K562 (cell line): ENCODE measurements around the gene PIGL. TPM values are rescaled to one million over a fixed set of nuclear protein-coding genes. Genes with fewer than 3 reads are reported as not detected.

Experiments
- ATAC-seq: fragments of 200-7000 bp; cut with Tn5 transposase; 3 replicates; pipeline ENCODE4 v1.9.1; 2020; ENCODE audit warnings: moderate library complexity
- BruUV-seq: library from RNA; stranded (reverse); fragments of 400-500 nt; replicated peaks from 2 replicates; lab custom pipeline; 2021; lab: Mats Ljungman, UMichigan
- CTCF ChIA-PET: fragments of 300-600 bp; formaldehyde crosslinking; extraction: SDS; loops from one replicate; lab custom pipeline; 2021; ENCODE audit warnings: low intra/inter-chr PET ratio; lab: Yijun Ruan, JAX
- POLR2A ChIA-PET: fragments of 300-600, 350-650 bp; sonication (Branson Sonifier 250); formaldehyde crosslinking; extraction: SDS; loops from one replicate; lab custom pipeline; 2021; ENCODE audit warnings: antibody characterized with exemption, inconsistent platforms; lab: Yijun Ruan, JAX
- DNase-seq, 4 experiments: peaks; one replicate each; pipeline versions ENCODE4 v3.0.0 to v3.0.0-alpha.2; 2011 to 2018; ENCODE audit warnings: low spot score in 3 of 4, mixed read lengths in 3 of 4; ENCODE audit errors: extremely low read depth in 1 of 4
- FAIRE-seq: peaks from 2 replicates; lab custom pipeline; 2011; peaks lifted over from hg19 to GRCh38; lab: Jason Lieb, UNC
- H2AFZ ChIP-seq: 2 replicates; pipeline ENCODE4 v1.6.0; 2011; ENCODE audit warnings: low read depth, low read length, control low read depth, inconsistent platforms
- H3K27ac ChIP-seq: fragments of 200-600 bp; 3 replicates; pipeline ENCODE4 v1.8.0; 2011; ENCODE audit warnings: low read depth, mild to moderate bottlenecking, control low read depth, inconsistent platforms, low read length, moderate library complexity, mixed read lengths; ENCODE audit errors: extremely low read depth
- H3K27me3 ChIP-seq, 2 experiments: fragments of 300-600 bp in 1 of 2; 2 replicates in 1 of 2; 3 replicates in 1 of 2; pipeline versions ENCODE4 v1.6.0 to v1.8.0; 2011; ENCODE audit warnings: inconsistent platforms in 2 of 2, low read length in 2 of 2, mild to moderate bottlenecking in 1 of 2, mixed read lengths in 1 of 2, moderate library complexity in 1 of 2; ENCODE audit not compliant: control insufficient read depth in 2 of 2, insufficient read depth in 2 of 2
- H3K36me3 ChIP-seq: fragments of 300-600 bp; 3 replicates; pipeline ENCODE4 v1.8.0; 2011; ENCODE audit warnings: mild to moderate bottlenecking, low read length, inconsistent platforms; ENCODE audit not compliant: control insufficient read depth, insufficient read depth
- H3K4me1 ChIP-seq, 2 experiments: fragments of 200-600 bp in 1 of 2; replicated peaks in 1 of 2; 2 replicates in 1 of 2; 3 replicates in 1 of 2; pipeline versions ENCODE4 v1.5.1 to v1.8.0; 2011; ENCODE audit warnings: inconsistent platforms in 2 of 2, low read length in 2 of 2, mild to moderate bottlenecking in 1 of 2, mixed read lengths in 1 of 2, moderate library complexity in 1 of 2; ENCODE audit not compliant: control insufficient read depth in 2 of 2, insufficient read depth in 2 of 2
- H3K4me2 ChIP-seq: 2 replicates; pipeline ENCODE4 v1.6.1; 2011; ENCODE audit warnings: low read length, control low read depth, inconsistent platforms, mixed read lengths; ENCODE audit not compliant: insufficient read depth
- H3K4me3 ChIP-seq: fragments of 200-600 bp; sonication (generic), shearing (Covaris generic); 2 replicates; pipeline ENCODE4 v1.5.1; 2016; ENCODE audit warnings: control low read depth, inconsistent platforms
- H3K79me2 ChIP-seq: fragments of 200-600 bp; 3 replicates; pipeline ENCODE4 v1.8.0; 2011; ENCODE audit warnings: low read length, inconsistent platforms; ENCODE audit not compliant: control insufficient read depth, insufficient read depth
- H3K9ac ChIP-seq, 2 experiments: 2 replicates each; pipeline versions ENCODE4 v1.6.0 to v1.6.1; 2011; ENCODE audit warnings: low read depth in 2 of 2, low read length in 2 of 2, control low read depth in 1 of 2, inconsistent platforms in 1 of 2, mild to moderate bottlenecking in 1 of 2, mixed read lengths in 1 of 2; ENCODE audit not compliant: insufficient read depth in 1 of 2
- H3K9me1 ChIP-seq: one replicate; pipeline ENCODE4 v1.6.0; 2011; ENCODE audit warnings: inconsistent platforms, mild to moderate bottlenecking, low read length, moderate library complexity; ENCODE audit not compliant: control insufficient read depth, insufficient read depth
- H3K9me3 ChIP-seq: replicated peaks from 2 replicates; pipeline ENCODE4 v1.5.1; 2011; ENCODE audit warnings: low read depth, low read length, inconsistent platforms; ENCODE audit not compliant: control insufficient read depth, insufficient read depth
- H4K20me1 ChIP-seq: replicated peaks from 2 replicates; pipeline ENCODE4 v1.6.1; 2011; ENCODE audit warnings: low read length, inconsistent platforms, mixed read lengths; ENCODE audit not compliant: control insufficient read depth, insufficient read depth
- CAMTA2 ChIP-seq: fragments of 250-450 bp; sonication (Bioruptor Pico); conservative IDR thresholded peaks from 2 replicates; pipeline ENCODE4 v1.5.1; 2022
- MYC ChIP-seq, 2 experiments: fragments of 250-450 bp in 1 of 2; sonication (Bioruptor Pico) in 1 of 2; IDR thresholded peaks; 2 replicates each; pipeline versions ENCODE4 v1.5.1 to v1.6.1; 2012 to 2021; ENCODE audit warnings: low read depth in 2 of 2, borderline replicate concordance in 1 of 2, improper control_type of control experiment in 1 of 2, low read length in 1 of 2, mild to moderate bottlenecking in 1 of 2, moderate library complexity in 1 of 2
- NELFE ChIP-seq: IDR thresholded peaks from 2 replicates; pipeline ENCODE4 v1.6.1; 2011; ENCODE audit warnings: mild to moderate bottlenecking; ENCODE audit not compliant: insufficient read depth, insufficient read length
- NRF1 ChIP-seq, 2 experiments: fragments of 450-650 bp; IDR thresholded peaks in 1 of 2; conservative IDR thresholded peaks in 1 of 2; 2 replicates each; pipeline ENCODE4 v1.6.1; 2014; ENCODE audit warnings: mild to moderate bottlenecking in 2 of 2
- POLR2G ChIP-seq: fragments of 200-400 bp; formaldehyde crosslinking; IDR thresholded peaks from 2 replicates; pipeline ENCODE4 v1.6.1; 2017; ENCODE audit warnings: low read depth, mild to moderate bottlenecking, antibody characterized with exemption, low read length, moderate library complexity
- RBFOX2 ChIP-seq: fragments of 200-400 bp; formaldehyde crosslinking; IDR thresholded peaks from 2 replicates; pipeline ENCODE4 v1.6.1; 2017; ENCODE audit warnings: low read depth, mild to moderate bottlenecking, low read length, moderate library complexity
- ZBTB7A ChIP-seq: IDR thresholded peaks from 2 replicates; pipeline ENCODE4 v1.6.1; 2011; ENCODE audit warnings: low read depth, mild to moderate bottlenecking, low read length, moderate library complexity, borderline replicate concordance; ENCODE audit not compliant: control insufficient read depth
- WGBS: fragments of 100-300 bp; shearing (Covaris generic); methylation state at CpG from one replicate; pipeline ENCODE4 v1.1.6; 2016; ENCODE audit warnings: low coverage, mixed read lengths; ENCODE audit not compliant: insufficient coverage; ENCODE audit errors: missing lambda C conversion rate; 5-methylcytosine and 5-hydroxymethylcytosine counted together
- in situ Hi-C: fragments of 300-500 bp; cut with MboI; formaldehyde crosslinking; loops from 4 replicates; pipeline ENCODE4 v1.15.0; 2018; ENCODE audit warnings: inconsistent platforms, mixed read lengths
- intact Hi-C: fragments of 100-400 bp; cut with micrococcal nuclease; formaldehyde crosslinking; loops from 2 replicates; pipeline ENCODE4 v1.14.2; 2022
- polyA plus RNA-seq, 8 experiments: library from polyadenylated mRNA; depleted of rRNA in 4 of 8; stranded (reverse) in 5 of 8; unstranded in 3 of 8; fragments of >200 nt; fragmentation: Nextera tagmentation in 2 of 8; fragmentation: Illumina TruSeq in 1 of 8; extraction: Ambion mirVana in 2 of 8; extraction: Trizol in 1 of 8; gene quantifications; 2 replicates each; pipeline versions ENCODE4 v1.2.1 to v1.2.3, GENCODE V29; 2011 to 2014; ENCODE audit warnings: inconsistent platforms in 1 of 8, missing spikeins in 1 of 8
- total RNA-seq, 7 experiments: library from RNA; depleted of rRNA in 6 of 7; stranded (reverse); fragments of >200 nt in 6 of 7; fragmentation: Illumina TruSeq in 2 of 7; extraction: Trizol in 2 of 7; gene quantifications; 2 replicates each; pipeline versions ENCODE4 v1.2.1 to v1.2.3, GENCODE V29; 2011 to 2021; ENCODE audit warnings: low replicate concordance in 1 of 7
- TF ChIP-seq, protein P1 (sequence below): fragments of 450-650 bp; conservative IDR thresholded peaks from 2 replicates; pipeline ENCODE4 v1.6.1; 2016; ENCODE audit warnings: missing genetic modification characterization, low read depth, mild to moderate bottlenecking, missing compliant biosample characterization, moderate library complexity
- TF ChIP-seq, protein P2 (sequence below): sonication (generic); formaldehyde crosslinking; IDR thresholded peaks from 2 replicates; pipeline ENCODE4 v1.5.0; 2020; ENCODE audit warnings: missing genetic modification reagents
- TF ChIP-seq, protein P3 (sequence below), 3 experiments: IDR thresholded peaks in 2 of 3; conservative IDR thresholded peaks in 1 of 3; 2 replicates each; pipeline ENCODE4 v1.5.1; 2011 to 2012; ENCODE audit warnings: low read length in 3 of 3, mild to moderate bottlenecking in 3 of 3, control low read depth in 2 of 3, improper control_type of control experiment in 1 of 3, inconsistent platforms in 1 of 3, low read depth in 1 of 3, mixed read lengths in 1 of 3, moderate library complexity in 1 of 3; ENCODE audit not compliant: insufficient read depth in 2 of 3

Gene PIGL
- total and polyA plus RNA-seq, 9 of the 15 experiments (the other 6 are each of a cell fraction or from before 2014, with no cell fraction given), result 19.9 to 55.3 (median 29.6) TPM

DNA sequence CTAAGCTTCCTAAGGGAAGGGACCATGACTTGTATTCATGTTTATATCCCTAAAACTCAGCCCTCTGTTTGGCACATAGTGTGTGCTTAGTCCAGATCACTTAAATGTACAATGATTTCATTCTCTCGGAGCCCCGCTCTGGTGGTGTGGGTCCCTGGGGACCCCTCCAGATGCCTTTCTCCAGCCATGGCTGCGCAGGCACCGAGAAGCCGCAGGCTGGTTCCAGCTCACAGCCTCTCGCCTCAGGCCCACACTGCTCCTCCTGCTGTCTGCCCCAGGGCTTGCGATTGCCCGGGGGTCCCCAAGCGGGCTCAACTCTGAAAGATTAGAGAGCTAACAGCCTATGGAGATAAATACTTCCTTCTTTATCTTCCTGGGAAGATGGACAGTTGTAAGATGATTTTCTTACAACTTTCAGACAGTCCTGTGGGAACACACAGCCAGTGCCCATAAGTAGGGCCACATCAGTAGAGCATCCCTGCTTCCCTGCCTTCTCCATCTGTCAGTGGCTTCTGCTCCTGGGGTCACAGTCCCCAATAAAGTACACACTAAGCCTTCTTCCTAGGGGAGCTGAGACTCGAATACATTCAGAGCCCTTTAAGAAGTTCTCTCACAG, 70.0 kb downstream of the PIGL start:
- peak in 2 of 4 experiments; percentile 25 to 27 for DNase-seq

More for the DNA sequence above, 70.0 kb downstream of the PIGL start:
- Histone ChIP-seq H3K4me2 (peak overlapping the region; percentile 81), H3K27ac (peak overlapping the region; percentile 98), H3K9me1 (no peaks in the 10 kb centered on the region), H3K4me3 (no peak overlapping the region; the same call in 1 of the 2 replicates), H2AFZ (peak overlapping the region; percentile 64), H3K4me1 (peaks cover 9 to 47% of the 10 kb centered on the region in 2 experiments), H3K27me3 (no peaks in the 10 kb centered on the region), H3K79me2 (no peaks in the 10 kb centered on the region; the same call in 2 of the 3 replicates), H3K9ac (peak overlapping the region; percentile 88 to 94), H3K36me3 (peaks cover 3% of the 10 kb centered on the region; the same call in 1 of the 3 replicates), H3K9me3 (no peaks in the 10 kb centered on the region), H4K20me1 (no peaks in the 10 kb centered on the region)
- peak; percentile 32 for ATAC-seq
- WGBS, result 36% methylated on average over 6 of the region's 10 CpGs
- TF ChIP-seq POLR2G, result peak; percentile 57
- no peak for TF ChIP-seq MYC (IDR thresholded peaks at IDR 0.05; ENCODE audit: low read depth, low read length)
- 0 out of 2 replicates have a peak, but pooled peaks have one; percentile 15 for TF ChIP-seq MYC (CRISPR knock-in tag; IDR thresholded peaks at IDR 0.05; ENCODE audit: borderline replicate concordance, low read depth)
- TF ChIP-seq NELFE, result no peak
- no peak for TF ChIP-seq CAMTA2 (CRISPR knock-in tag)
- peak; percentile 60 for TF ChIP-seq RBFOX2
- peak; percentile 9 to 29; a peak in 1 of 4 replicates for TF ChIP-seq NRF1 (conservative IDR thresholded peaks at IDR 0.05 in 1 of 2, IDR thresholded peaks at IDR 0.05 in 1 of 2)
- TF ChIP-seq, protein P1, sequence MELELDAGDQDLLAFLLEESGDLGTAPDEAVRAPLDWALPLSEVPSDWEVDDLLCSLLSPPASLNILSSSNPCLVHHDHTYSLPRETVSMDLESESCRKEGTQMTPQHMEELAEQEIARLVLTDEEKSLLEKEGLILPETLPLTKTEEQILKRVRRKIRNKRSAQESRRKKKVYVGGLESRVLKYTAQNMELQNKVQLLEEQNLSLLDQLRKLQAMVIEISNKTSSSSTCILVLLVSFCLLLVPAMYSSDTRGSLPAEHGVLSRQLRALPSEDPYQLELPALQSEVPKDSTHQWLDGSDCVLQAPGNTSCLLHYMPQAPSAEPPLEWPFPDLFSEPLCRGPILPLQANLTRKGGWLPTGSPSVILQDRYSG (tag), result 0 out of 2 replicates have a peak, but pooled peaks have one; percentile 20
- 0 out of 2 replicates have a peak, but pooled peaks have one; percentile 52 for TF ChIP-seq ZBTB7A
- TF ChIP-seq, protein P2, sequence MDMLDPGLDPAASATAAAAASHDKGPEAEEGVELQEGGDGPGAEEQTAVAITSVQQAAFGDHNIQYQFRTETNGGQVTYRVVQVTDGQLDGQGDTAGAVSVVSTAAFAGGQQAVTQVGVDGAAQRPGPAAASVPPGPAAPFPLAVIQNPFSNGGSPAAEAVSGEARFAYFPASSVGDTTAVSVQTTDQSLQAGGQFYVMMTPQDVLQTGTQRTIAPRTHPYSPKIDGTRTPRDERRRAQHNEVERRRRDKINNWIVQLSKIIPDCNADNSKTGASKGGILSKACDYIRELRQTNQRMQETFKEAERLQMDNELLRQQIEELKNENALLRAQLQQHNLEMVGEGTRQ (CRISPR knock-in tag), result no peak
- TF ChIP-seq, protein P3, sequence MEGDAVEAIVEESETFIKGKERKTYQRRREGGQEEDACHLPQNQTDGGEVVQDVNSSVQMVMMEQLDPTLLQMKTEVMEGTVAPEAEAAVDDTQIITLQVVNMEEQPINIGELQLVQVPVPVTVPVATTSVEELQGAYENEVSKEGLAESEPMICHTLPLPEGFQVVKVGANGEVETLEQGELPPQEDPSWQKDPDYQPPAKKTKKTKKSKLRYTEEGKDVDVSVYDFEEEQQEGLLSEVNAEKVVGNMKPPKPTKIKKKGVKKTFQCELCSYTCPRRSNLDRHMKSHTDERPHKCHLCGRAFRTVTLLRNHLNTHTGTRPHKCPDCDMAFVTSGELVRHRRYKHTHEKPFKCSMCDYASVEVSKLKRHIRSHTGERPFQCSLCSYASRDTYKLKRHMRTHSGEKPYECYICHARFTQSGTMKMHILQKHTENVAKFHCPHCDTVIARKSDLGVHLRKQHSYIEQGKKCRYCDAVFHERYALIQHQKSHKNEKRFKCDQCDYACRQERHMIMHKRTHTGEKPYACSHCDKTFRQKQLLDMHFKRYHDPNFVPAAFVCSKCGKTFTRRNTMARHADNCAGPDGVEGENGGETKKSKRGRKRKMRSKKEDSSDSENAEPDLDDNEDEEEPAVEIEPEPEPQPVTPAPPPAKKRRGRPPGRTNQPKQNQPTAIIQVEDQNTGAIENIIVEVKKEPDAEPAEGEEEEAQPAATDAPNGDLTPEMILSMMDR (IDR thresholded peaks at IDR 0.05 in 2 of 3, conservative IDR thresholded peaks at IDR 0.05 in 1 of 3; ENCODE audit: insufficient read depth in 2 of 3, low read depth in 1 of 3, low read length in 3 of 3), result 0 out of 6 replicates have a peak, but pooled peaks of 2 of the 3 experiments have one; percentile 1 to 9
- intact Hi-C loops (loop anchor here (2.0 to 10.0 kb wide), 4 partner anchors 65 to 238 kb away; partner anchors contain the start of genes CENPV, NCOR1, PIGL and UBB), in situ Hi-C loops (no loop called here)
- ChIA-PET POLR2A (interaction anchor here (0.6 to 1.7 kb wide), 14 partner anchors 7 to 249 kb away, joined by 3 to 10 read pairs (median 3); partner anchors contain the start of gene UBB), CTCF (no interaction called here)
- no peak for FAIRE-seq
- no TSS peak for BruUV-seq
